Measurements from ENCODE around the gene HNRNPUL1. TPM values are rescaled to one million over a fixed set of nuclear protein-coding genes. Genes with fewer than 3 reads are reported as not detected.

The HNRNPUL1 gene
- total and polyA plus RNA-seq, 10 of the 15 experiments (the other 5 are each of a cell fraction or from before 2014, with no cell fraction given): 11.1 to 276 (median 117) TPM

- Histone ChIP-seq H2AFZ (ENCODE audit: control insufficient read depth, low read depth, low read length) (no peak overlapping the region), H3K27ac (ENCODE audit: control insufficient read depth, insufficient read depth) (no peak overlapping the region), H3K4me1 (ENCODE audit: control insufficient read depth, insufficient read depth, low read length) (no peaks in the 10 kb centered on the region), H3K9ac (ENCODE audit: control insufficient read depth, insufficient read depth, low read length) (no peak overlapping the region), H3K4me2 (ENCODE audit: control insufficient read depth, insufficient read depth) (no peak overlapping the region), H4K20me1 (ENCODE audit: control insufficient read depth, insufficient read depth) (no peaks in the 10 kb centered on the region), H3K9me3 (replicated peaks; ENCODE audit: control insufficient read depth, insufficient read depth, low read length) (no peaks in the 10 kb centered on the region), H3K79me2 (ENCODE audit: control insufficient read depth, insufficient read depth, low read length) (peaks cover 2% of the 10 kb centered on the region), H3K36me3 (ENCODE audit: control insufficient read depth in 2 of 2, insufficient read depth in 2 of 2, low read length in 1 of 2) (peaks cover 54 to 73% of the 10 kb centered on the region in 2 experiments), H3K27me3 (replicated peaks in 1 of 2; ENCODE audit: control insufficient read depth in 2 of 2, insufficient read depth in 2 of 2, low read length in 1 of 2) (no peaks in the 10 kb centered on the region), H3K4me3 (no peak overlapping the region)
- TF ChIP-seq CEBPB (IDR thresholded peaks at IDR 0.05; ENCODE audit: borderline replicate concordance in 1 of 2, low read depth in 2 of 2, low read length in 2 of 2) (no peak), POLR2AphosphoS5 (IDR thresholded peaks at IDR 0.05; ENCODE audit: low read length) (peak; percentile 57; the same call in 1 of the 2 replicates), MTA2 (IDR thresholded peaks at IDR 0.05; ENCODE audit: low read depth) (no peak), CEBPZ (IDR thresholded peaks at IDR 0.05; ENCODE audit: low read depth, low read length) (no peak), KAT2A (conservative IDR thresholded peaks at IDR 0.05; ENCODE audit: control insufficient read depth, low read depth, low read length) (no peak)
- 83% methylated on average over 3 of the region's 3 CpGs for WGBS (ENCODE audit: insufficient coverage, insufficient replicate concordance, low lambda C conversion rate, missing lambda C conversion rate)
- no TSS peak for BruUV-seq (replicated peaks)
- intact Hi-C loops (cut with micrococcal nuclease; ENCODE audit: unreplicated experiment) (no loop called here), in situ Hi-C loops (cut with MboI) (no loop called here)
- POLR2A ChIA-PET: interaction anchor here (1.0 kb wide), 1 partner anchor 9 kb away, joined by 4 read pairs; no protein-coding TSS in a partner anchor
- SMC1A ChIA-PET (ENCODE audit: uncharacterized antibody, unreplicated experiment): no interaction called here
- RAD21 ChIA-PET (ENCODE audit: unreplicated experiment): no interaction called here
- FAIRE-seq: no peak
- no peak for DNase-seq (ENCODE audit: low read depth, low spot score)
- ATAC-seq: no peak; the same call in 2 of the 3 replicates
- CTCF ChIA-PET: no interaction called here
These were observed 12.1 kb downstream of the HNRNPUL1 start for GRCh38 chr19:41276231-41276630.
